GM21717 (cell line): ENCODE data around the gene LPCAT1.
"Not testable (repeated sequence)": the region's sequence is repeated elsewhere in the genome, so short reads cannot be mapped to it uniquely, and the experiment has no call there.

ENCODE experiments used
- ATAC-seq: cut with Tn5 transposase; IDR thresholded peaks from one replicate; pipeline ENCODE4 v1.9.1; 2021; ENCODE audit warnings: mild to moderate bottlenecking, moderate library complexity; ENCODE audit not compliant: unreplicated experiment

The LPCAT1 gene

DNA sequence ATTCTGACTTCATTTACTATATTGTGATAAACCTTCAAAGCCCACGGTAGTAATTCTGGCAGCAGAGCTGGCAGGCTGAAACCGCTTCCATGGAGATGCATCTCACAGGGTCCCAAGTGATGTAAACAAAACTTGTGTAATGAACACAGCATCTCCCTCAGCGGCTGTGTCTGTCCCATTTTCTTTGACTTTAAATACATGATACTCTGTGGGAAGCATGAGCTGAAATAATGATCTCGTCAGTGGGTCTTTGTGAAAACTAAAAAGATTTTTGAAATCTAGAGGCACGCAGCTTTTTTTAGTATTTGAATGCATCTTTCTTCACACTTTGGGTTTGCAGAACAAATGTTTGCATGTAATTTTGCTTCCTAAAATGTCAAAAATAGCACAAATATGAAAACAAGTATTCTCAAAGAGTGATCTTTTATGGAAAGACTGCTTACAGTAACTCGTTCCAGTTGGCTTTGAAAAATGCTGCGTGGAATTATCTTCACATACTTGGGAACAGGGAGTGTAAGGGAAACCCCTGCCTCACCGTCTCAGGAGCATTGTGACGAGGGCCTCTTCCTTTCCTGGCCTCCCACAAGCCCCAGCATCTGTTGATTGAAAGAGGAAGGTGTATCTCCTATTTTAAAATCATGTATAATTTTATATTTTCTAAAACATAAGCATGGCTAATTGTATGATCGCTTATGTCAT is 18.1 kb upstream of the LPCAT1 start:
- ATAC-seq, result no peak

DNA sequence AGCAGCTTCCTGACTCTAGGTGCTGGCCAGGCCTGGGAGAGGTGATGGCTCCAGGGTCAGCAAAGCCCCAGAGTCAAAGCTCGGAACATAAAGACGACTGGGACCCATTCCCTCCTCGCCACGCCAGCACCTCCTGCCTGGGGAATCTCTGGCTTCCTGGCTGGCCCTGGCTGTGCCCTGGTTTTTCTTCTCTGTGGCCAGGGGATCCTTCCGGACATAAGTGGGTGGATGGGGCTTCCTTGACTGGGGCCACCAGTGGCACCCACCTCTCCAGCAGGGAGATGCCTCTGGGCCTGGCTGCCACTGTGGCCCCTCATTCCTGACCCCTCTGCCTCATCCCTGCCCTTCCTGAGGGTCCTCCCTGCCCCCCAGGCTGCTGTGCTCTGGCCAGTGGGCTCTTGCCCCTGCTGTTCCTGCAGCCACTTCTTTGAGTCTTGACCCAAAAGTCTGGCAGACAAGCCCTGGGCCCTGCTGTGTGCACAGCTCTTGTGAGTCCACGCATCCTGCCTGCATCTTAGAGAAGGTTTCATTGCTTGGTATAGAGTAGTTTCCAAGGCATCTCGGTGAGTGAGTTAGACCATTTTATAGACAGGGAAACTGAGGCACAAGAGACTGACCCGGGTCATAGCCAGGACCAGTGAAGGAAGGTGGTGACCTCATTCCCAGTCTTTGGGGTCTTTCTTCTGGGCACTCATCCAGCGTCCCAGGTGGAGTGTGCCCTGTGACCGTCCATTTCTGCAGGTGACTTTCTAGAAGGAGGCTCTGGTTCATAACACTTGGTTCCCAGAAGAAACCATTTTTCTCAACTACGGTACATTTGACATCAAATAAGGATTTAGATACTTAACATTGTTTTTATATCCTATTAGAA is 17.3 kb upstream of the LPCAT1 start:
- ATAC-seq, result no peak

DNA sequence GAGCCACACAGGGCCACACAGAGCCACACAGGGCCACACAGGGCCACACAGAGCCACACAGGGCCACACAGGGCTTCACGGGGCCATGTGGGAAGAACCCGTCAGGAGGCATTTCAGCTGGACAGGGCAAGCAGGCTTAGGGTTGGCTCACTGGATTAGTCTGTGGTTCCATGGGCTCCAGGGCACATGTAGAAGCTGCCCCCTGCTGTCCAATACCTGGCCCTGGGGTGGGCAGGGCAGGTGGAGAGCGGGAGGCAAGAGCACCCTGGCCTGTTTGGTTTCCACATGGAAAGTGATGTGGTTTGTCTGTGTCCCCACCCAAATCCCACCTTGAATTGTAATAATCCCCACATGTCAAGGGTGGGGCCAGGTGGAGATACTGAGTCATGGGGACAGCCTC is 16.4 kb upstream of the LPCAT1 start:
- ATAC-seq, result no peak

DNA sequence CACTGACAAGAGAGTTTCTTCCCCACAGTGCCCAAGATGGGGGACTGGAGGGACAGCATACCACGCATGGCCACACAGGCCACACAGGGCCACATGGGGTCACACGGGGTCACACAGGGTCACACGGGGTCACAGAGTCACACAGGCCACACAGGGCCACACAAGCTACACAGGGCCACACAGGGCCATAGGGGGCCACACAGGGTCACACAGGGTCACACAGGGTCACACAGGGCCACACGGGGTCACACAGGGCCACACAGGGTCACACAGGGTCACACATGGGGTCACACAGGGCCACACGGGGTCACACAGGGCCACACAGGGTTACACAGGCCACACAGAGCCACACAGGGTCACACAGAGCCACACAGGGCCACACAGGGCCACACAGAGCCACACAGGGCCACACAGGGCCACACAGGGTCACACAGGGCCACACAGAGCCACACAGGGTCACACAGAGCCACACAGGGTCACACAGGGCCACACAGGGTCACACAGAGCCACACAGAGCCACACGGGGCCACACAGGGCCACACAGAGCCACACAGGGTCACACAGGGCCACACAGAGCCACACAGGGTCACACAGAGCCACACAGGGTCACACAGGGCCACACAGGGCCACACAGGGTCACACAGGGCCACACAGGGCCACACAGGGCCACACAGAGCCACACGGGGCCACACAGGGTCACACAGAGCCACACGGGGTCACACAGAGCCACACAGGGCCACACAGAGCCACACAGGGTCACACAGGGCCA is 15.8 kb upstream of the LPCAT1 start:
- not testable (repeated sequence) for ATAC-seq

DNA sequence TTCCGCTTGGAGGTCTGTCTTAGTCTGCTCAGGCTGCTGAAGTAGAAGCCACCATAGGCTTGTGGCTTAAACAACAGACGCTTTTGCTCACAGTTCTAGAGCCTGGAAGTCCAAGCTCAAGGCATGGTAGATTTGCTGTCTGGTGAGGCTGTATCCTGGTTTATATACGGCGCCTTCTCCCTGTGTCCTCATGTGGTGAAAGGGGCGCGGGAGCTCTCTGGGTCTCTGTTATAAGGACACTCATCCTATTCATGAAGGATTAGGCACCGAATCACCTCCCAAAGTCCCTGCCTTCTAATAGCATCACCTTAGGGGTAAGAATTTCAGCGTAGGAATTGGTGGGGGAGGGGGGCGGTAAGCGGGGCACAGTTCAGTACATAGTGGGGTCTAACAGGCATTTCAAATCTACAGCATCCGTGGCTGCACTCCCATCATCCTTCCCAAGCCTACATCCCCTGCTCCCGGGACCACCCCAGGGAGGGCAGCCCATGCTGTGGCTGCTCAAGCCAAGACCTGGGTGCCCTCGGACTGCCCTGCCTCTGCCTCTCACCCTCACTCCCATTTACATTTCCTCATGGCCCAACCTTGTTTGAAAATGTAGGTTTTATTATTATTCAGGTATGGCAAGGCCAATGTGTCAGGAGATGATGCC is 15.1 kb upstream of the LPCAT1 start:
- ATAC-seq, result no peak

DNA sequence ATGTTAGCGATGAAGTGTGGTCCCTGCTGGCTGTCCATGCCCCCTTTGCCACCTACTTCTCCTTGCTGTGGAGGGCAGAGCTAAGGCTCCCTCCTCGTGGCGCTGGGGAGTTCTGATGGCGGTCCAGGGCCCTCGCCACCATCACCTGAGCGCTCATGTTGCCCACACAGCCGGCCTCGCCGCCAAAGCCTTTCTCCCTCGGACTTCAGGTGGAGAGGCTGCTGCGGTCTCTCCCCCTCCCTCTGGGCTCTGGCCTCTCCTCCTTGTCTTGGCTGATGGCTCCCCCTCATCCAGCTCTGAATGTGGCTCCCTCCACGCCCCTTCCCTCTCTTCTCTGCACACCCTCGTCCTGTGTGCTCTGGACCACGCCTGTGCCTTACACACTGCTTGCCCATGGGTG is 14.5 kb upstream of the LPCAT1 start:
- no peak for ATAC-seq

DNA sequence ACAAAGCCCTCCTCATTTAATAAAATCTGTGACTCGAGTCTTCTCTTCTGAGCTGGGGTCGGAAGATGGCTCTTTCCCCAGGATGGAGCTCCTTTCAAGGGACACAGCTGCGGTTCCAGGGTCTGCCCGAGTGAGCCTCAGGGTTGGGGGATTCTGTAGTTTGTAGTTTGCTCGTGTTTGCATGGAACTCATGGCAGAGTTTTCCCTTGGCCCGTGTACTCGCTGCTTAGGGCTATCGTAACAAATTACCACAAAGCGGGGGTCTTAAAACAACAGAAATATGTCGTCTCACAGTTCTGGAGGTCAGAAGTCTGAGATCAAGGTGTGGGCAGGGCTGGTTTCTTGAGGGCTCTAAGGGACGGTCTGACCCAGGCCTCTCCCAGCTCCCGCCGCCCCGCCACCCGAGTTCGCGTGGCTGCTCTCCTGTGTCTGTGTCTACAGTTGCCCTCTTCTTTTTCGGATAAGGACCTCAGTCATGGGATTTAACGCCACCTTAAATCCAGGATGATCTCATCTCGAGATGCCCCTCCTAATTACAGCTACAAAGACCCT is 13.9 kb upstream of the LPCAT1 start:
- ATAC-seq, result no peak

DNA sequence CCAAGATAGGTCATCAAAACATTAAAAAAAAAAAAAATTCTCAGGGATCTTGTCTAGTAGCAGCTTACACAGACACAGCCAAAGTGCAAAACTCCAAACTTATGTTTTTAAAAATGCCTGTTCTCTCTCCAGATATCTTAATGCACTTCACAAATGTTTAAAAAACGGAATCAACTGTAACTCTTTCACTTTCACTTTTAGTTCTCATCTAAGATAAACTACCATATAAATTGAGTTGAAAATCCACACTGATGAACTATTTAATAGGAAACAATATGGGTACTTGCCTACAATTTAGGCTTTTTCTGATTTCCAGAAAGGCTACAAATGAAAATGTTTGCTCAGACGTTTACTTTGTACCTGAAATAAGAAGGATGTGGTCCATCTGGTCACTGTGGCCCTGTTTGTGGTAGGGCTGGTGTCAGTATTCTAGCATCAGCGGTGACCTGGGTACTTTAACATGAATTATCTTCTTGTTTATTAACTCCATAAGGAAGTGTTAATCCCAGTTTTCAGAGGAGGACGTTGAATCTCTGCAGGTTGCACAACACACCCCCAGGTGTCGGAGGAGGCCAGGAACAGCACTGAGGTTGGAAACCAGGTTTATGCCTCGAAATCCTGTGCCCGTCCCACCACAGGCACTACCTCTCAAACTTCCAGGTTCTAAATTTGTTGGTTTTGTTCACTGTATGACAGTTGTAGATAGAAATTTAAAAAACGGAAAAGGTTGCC is 13.3 kb upstream of the LPCAT1 start:
- no peak for ATAC-seq

DNA sequence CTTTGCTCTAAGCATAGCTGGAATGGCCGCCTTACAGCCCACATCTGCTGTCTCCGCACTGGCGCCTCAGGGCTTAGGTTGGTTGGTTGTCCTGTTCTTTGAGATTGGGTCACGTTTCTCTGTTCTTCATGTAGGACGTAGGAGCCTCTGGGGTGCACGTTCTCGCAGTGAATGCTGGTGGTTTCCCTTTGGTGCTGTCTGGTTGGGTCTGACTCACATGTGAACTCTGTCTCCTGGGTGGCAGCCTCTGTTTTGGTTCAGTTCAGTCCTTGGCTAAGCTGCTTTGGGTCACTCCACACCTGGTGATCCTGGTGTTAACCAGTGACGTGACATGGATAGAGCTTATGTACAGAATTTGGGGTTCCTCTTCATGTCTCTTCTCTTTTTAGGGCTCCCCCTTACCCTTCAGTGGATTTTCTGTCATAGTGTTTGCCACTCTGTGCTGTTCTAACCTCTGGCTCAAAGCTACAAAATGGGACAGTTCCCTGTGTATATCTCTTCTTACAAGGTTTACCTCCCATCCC is 12.6 kb upstream of the LPCAT1 start:
- ATAC-seq, result peak; percentile 99

DNA sequence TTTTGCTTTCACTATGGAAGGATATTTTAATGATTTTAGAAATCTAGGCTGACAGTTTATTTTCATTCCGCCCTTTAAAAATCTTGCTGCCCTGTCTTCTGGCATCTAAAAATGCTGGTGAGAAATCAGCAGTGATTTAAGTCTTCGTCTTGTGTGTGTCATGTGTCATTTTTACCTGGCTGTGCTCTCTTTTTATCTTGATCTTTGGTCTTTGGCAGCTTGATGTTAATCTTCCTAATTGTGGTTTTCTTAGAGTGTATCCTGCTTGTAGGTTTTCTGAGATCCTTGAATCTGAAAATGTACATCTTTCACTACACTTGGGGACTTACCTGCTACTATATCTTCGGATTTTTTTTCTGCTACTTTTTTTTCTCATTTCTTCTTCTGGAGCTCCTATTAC is 11.9 kb upstream of the LPCAT1 start:
- ATAC-seq, result no peak

DNA sequence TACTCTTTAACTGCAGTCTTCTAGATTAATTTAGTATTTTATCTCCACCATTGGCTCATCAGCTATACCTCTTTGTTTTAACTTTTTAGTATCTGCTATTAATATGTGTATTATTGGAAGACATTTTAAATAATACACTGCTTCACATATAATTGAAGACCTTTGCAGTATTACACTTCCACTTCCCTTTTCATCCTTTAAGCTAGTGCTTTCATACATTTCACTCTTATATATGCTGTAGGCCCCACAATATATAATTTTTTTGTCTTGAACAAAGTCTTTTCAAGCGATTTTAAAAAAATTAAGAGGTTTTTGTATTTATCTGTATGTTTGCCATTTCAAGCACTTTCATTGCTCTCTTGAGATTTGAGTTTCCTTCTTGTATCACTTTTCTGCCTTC is 8.6 kb upstream of the LPCAT1 start:
- no peak for ATAC-seq

DNA sequence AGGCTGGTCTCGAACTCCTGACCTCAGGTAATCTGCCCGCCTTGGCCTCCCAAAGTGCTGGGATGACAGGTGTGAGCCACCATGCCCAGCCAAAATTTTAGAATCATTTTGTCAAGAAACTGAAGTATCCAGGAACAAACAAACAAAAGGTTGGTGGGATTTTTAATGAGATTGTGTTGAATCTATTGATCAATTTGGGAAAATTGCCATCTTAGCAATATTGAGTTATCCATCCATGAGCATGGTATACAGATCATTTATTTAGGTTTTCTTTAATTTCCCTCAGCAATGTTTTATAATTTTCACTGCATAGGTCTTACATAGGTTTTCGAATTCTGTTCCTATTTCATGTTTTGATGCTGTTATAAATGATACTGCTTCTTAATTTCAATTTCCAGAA is 5.7 kb upstream of the LPCAT1 start:
- no peak for ATAC-seq

DNA sequence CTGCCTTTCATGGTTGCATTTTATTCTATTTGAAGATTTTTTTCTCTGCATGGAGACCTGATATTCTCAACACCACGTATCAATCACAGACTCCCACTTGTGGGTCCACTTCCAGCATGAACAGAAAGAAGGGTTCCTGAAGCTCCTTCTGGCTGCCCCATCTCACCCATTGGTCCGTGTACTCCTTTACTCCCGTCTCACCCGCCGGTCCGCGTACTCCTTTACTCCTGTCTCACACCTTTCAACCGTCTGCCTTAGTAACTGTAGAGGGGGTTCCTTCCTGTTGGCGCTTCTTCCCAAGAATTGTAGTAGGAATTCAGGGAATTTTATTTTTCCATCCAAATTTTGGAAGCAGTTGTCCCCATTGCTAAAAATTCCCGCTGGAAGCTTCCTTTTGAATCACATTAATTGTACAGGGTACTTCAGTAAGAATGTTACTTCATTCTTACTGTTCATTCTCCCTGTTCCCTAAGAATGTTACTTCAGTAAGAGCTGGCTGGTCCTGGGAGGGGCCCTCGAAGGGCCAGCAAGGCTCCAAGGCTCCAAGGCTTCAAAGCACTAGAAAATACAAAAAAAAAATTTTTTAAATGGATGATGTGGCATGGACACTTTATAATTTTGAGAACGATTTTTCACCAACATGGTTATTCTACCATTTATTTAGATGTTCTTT is 3.9 kb upstream of the LPCAT1 start:
- ATAC-seq, result no peak

DNA sequence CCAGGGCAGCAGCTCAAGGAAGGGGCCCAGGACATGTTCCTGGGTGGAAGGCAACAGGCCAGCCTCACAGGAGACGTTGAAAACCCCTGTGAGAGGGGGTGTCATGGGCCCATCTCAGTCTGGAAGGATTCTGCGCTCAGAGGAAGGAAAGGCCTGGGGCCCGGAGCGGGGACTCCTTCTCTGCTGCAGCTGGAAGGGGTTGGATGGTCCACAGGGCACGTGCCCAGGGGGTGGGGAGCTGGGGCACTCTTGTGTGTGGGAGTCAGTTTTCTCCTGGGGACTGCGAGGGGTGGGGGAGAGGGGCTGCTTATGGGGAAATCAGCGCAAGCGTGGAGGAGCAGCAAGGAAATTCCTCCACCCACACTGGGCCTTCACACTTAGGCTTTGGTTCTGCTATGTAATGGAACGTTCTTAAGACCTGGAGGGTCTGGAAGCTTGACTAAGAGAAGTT is 2.9 kb upstream of the LPCAT1 start:
- ATAC-seq, result no peak

DNA sequence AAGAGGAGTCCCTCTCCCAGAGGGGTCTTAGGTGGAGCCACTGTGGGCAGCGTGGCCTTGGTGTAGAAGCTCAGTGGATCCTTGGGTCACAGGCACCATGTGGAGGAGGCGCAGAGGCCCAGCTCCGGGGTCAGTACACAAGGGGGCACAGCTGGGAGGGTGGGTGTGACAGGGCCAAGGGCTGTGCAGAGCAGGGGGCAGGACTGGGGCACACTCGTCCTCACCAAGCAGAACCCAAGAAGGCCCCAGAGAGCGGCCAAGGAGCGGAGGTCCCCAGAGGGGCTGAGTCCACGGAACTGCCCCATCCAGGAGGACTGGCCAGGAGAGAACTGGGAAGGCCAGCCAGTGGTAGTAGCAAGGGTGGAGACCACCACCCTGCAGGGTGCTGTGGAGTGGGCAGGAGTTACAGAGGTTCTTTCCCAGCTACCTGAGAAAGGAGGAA is 2.5 kb upstream of the LPCAT1 start:
- no peak for ATAC-seq

DNA sequence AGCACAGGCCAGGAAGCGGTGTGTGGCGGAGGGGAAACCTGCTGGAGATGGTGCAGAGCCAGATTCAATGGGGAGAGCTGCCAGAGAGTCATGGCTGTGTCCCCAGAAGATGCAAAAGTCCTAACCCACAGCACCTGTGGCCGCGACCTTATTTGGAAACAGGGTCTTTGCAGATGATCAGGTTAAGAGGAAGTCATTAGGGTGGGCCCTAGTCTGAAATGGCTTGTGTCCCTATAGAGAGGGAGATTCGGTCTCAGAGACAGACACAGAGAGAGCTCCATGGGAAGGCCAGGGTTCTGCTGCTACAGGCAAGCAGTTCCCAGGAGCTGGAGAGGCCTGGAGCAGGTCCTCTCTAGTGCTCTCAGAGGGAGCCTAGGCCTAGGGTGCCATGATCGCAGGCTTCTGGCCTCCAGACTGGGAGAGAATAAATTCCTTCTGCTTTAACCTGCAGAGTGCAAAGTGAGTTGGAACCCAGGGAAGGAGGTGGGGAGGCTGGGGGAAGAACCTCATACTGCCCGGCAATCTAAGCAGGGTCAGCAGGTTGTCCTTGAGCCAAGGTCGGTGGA is 1.9 kb upstream of the LPCAT1 start:
- ATAC-seq, result no peak

DNA sequence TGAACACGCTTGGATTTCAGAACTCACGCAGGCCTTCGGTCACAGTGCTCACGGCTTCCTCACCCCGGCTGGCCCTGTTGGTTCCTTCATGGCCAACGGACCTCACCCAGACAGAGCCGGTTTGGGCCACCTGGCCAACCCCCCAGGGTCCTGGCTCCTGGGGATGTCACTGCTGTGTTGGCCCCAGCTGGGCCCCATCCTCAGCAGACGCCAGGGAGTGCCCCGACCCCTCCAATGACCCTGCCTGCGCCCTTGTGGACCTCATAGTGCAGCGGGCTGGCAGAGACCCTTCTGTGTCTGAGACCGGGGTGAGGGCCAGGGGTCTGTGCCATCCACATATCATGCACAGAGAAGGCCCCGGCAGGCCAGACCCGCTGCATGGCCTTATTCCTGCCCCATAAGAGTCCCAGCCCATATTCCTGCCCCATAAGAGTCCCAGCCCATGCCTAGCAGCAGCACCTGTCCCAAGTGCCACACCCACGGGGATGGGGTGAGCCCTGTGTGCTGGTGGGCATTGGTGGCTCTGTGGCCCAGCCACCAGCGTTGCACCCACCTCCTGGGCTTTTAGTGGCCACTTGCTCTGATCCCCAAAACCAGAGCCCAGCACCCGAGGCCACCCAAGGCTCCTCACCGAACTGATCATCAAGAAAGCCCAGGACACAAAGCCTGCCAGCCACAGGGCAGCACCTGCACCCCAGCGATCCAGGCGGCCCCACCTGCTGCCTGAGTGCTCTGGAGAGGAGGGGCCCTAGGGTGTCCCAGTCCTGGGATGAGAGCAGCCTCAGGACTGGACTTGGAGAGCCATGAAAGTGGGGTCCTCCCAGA is 1.3 kb upstream of the LPCAT1 start:
- ATAC-seq, result no peak

DNA sequence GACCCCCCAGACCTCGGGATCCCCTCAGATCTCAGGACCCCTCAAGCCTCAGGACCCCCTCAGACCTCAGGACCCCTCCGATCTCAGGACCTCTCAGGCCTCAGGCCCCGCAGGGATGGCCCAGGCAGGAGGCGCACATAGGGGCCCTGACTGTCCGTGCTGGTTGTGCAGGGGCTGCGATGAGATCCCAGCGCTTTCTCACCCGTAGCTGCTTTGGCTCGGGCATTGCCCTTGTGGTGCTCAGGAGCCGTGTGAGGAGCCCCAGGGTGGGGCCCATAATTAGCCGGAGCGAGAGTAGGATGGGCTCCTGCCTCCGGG is 680 bp upstream of the LPCAT1 start:
- ATAC-seq, result no peak
